Measurements from ENCODE around the gene RNF223. TPM values are rescaled to one million over a fixed set of nuclear protein-coding genes. Genes with fewer than 3 reads are reported as not detected.
"Not testable (repeated sequence)": the region's sequence is repeated elsewhere in the genome, so short reads cannot be mapped to it uniquely, and the experiment has no call there.

Gene RNF223
- polyA plus RNA-seq, 3 donors: 0.56 to 0.88 (median 0.62) TPM

GRCh38 chr1:1111516-1112236, 37.6 kb upstream of the RNF223 start:
- no peak for DNase-seq

- no peak for DNase-seq
These were observed 36.5 kb upstream of the RNF223 start for GRCh38 chr1:1110561-1110971.

DNA sequence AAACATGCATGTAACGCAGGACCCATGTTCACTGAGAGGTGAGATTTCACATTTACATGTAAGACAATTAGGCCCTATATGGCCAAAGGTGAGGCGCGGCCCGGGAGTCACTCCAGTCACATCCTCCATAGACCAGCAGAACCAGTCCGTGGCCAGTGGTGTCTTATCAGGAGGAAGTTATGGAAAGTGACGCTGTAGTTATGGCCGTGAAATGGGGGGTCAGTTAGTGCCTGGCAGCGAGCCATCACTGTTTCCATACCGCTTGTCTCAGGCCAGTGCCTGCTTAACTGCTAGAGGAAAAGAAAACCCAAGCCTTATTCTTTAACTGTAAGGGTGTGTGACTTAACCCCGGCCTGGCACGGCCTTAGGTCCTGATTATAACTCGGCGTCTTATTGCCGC, 35.6 kb upstream of the RNF223 start:
- no peak for DNase-seq

GRCh38 chr1:1106510-1107221, 32.6 kb upstream of the RNF223 start:
- no peak for DNase-seq

DNA sequence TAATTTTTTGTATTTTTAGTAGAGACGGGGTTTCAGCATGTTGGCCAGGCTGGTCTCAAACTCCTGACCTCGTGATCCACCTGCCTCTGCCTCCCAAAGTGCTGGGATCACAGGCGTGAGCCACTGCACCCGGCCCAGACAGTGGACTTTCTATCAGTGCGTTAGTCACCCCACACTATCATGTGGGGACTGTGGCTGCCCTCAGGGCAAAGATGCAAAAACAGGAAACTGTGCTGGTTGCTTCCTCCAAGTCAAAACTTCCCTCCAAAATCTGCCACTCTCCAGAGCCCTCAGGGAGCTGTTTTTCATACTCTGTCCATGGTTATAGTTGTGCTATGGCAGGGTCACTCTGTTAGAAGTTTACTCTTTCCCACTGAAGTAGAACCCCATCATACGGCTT, 30.0 kb upstream of the RNF223 start:
- DNase-seq: not testable (repeated sequence)

DNA sequence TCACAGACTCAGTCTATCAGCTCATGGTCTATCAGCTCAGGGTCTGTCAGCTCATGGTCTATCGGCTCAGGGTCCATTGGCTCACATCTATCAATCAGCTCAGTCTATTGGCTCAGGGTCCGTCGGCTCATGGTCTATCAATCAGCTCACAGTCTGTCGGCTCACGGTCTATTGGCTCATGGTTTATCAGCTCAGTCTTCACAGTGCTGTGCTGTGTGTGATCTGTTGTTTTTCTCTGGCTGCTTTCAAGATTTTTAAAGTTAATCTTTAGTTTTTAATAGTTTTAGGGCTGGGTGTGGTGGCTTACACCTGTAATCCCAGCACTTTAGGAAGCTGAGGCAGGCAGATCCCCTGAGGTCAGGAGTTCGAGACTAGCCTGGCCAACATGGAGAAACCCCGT, 27.4 kb upstream of the RNF223 start:
- DNase-seq: no peak

- DNase-seq: no peak
These were observed 26.2 kb upstream of the RNF223 start for GRCh38 chr1:1100296-1100695.

DNA sequence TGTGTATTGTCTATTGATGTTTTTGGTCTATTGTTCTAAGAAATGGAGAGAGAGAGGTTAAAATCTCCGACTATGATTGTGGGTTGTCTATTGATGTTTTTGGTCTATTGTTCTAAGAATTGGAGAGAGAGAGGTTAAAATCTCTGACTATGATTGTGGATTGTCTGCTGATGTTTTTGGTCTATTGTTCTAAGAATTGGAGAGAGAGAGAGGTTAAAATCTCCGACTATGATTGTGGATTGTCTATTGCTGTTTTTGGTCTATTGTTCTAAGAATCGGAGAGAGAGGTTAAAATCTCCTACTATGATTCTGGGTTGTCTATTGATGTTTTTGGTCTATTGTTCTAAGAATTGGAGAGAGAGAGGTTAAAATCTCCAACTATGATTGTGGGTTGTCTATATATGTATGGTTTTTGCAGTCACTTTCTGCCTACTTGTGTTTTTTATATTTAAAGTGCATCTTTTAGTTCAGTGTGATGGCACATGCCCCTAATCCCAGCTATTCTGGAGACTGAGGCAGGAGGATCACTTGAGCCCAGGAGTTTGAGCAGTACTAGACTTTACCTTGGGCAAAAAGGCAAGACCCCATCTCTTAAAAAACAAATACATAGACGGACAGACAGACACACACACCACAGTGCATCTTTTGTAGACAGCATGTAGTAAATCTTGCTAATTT, 25.5 kb upstream of the RNF223 start:
- no peak for DNase-seq

DNA sequence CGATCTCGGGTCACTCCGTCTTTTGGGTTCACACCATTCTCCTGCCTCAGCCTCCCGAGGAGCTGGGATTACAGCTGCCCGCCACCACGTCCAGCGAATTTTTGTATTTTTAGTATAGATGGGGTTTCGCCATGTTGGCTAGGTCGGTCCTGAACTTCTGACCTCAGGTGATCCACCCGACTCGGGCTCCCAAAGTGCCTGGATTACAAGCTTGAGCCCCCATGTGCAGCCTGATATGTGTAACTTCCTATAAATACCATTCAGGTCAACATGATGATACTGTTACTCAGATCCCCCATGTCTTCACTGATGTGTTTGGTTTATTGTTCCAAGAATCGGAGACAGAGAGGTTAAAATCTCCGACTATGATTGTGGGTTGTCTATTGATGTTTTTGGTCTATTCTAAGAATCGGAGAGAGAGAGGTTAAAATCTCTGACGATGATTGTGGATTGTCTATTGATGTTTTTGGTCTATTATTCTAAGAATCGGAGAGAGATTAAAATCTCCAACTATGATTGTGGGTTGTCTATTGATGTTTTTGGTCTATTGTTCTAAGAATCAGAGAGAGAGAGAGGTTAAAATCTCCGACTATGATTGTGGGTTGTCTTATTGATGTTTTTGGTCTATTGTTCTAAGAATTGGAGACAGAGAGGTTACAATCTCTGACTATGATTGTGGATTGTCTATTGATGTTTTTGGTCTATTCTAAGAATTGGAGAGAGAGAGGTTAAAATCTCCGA, 24.7 kb upstream of the RNF223 start:
- no peak for DNase-seq

DNA sequence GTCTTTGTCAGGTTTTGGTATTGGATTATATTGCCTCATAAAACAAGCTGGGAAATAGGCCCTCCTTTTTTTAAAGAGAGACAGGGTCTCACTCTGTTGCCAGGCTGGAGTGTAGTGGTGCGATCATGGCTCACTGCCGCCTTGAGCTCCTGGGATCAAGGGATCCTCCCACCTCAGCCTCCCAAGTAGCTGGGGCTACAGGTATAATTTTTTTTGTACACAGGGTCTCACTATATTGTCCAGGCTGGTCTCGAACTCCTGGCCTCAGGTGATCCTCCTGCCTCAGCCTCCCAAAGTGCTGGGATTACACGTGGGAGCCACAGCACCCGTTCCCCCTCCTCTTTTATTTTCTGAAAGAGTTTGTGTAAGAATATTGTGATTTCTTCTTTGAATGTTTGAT, 22.0 kb upstream of the RNF223 start:
- DNase-seq: not testable (repeated sequence)

GRCh38 chr1:1094981-1095380, 20.9 kb upstream of the RNF223 start:
- no peak for DNase-seq

GRCh38 chr1:1093610-1093943, 19.5 kb upstream of the RNF223 start:
- no peak for DNase-seq

- no peak for DNase-seq
These were observed 18.9 kb upstream of the RNF223 start for GRCh38 chr1:1092894-1093609.

DNA sequence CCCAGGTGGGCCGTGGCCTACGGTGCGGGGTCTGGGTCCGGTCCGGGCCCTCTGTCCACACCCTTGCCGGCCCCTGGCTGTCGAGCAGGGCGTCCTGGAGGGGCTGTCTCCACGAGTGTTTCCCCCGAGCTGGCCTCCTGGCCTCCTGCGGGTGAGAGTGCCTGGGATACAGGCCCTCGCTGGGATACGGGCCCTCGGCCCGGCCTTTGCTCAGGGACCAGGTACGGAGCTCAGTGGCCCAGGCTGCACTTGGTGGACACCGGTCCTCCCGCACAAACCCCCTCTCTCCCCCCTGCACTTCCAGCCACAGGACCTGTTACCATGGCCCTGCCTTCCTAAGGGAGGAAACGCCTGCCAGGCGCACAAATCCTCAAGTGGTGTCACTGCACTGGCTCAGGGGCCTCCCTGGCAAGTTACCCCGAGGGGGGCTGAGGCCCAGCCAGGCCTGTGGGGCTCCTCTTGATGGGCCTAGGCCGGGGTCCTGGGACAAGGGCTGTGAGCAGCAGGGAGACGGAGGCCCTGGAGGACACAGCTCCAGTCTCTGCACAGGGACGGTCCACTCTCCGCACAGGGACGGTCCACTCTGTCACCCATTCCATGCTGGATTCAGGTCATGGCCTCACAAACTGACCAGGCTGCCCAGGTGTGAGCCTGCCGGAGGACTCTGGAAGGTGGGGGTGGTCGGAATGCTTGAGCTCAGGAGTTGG, 18.2 kb upstream of the RNF223 start:
- DNase-seq: no peak

GRCh38 chr1:1091344-1092148, 17.4 kb upstream of the RNF223 start:
- DNase-seq: no peak

DNA sequence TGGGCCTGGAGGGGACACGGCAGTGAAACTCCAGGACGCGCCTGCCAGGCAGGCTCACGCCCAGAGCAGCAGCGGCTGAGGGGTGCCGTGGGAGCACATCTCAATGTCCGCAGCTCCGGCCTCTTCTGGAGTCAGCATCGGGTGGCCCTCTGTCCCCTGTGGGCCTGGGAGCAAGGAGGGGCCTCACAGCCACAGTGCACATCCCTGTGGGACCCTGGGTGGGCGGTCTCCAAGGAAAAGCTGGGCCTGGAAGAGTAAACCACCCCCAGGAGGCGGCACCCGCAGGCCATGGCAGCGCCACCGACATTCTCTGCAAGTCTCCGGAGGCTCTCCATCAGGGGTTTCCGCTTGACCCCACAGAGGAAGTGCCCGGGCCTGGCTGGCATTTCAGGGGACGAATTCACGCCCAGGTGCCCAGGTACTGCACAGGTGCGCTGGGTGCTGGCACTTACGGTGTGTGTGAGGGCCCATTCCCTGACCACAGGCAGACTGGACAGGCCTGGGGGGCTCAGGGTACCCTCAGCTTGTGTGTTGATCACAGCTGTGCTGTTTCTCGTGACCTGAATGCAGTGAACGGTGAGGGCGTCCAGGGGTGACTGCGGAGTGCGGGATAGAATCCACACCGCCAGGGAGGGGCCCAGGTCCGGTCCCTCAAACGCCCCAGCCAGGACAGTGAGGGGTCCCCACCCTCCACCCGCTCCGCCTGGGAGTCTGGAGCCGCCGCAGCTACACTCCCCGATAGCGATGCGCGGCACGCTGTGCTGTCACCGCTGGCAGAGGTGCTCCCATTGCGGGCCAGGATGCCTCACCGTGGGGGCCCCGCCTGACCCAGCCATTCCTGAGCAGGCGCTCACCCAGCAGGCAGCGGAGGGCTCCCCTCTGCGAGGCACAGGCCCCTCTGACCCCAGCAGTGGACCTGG, 16.6 kb upstream of the RNF223 start:
- no peak for DNase-seq

DNA sequence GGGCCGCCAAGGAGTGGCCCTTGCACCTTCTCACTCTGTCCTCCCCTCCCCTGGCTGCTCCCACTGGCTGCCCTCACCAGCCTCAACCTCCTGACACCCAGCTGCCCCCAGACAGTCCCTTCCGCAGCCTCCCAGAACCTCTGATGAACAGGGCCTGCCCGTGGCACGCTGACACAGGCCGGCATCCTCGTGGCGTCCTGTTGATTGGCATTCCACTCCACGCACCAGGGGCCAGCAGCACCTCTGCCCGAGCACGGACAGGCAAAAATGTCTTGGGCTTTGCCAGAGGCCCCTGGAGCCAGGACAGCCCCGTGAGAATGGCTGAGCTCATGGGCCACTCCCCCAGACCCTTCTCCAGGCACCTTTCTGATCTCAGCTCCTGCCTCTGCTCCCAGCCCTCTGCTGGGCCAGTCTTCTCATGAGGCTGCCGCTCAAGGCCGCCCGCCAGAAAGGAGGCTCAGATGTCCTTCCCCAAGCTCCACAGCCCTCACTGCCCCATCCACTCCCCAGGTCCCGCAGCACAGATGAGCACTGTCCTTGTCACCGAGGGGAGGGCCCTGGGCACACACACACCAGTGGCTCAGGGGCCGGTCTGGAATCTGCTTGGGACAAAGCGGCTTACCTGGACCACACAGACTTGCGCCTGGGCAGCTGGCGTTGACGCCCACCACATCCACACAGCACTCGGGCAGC, 15.8 kb upstream of the RNF223 start:
- no peak for DNase-seq
